Measurements from ENCODE around the gene MTHFD1. TPM values are rescaled to one million over a fixed set of nuclear protein-coding genes. Genes with fewer than 3 reads are reported as not detected.

MTHFD1 gene
- polyA plus RNA-seq, 1 experiment: 30.7 TPM

DNA sequence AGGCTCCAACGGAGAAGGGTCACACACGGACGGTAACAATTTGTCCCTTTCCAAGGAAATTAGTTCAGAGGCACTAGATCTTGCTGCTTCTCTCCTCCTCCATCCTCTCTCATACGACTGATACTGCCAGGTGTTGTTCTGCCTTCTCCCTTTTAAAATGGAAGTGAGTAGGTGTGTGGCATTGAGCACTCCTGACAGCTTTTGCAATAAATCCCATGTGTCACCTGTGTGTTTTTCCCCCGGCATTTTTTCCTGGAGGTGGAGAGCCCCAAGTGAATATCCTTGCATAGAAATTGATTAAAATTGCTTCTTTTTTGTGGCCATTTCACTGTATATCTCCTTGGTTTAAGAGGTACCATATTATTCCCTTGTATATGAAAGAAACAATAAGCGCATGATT is 51.0 kb downstream of the MTHFD1 start:
- no peaks in the 10 kb centered on the region for H3K27me3 ChIP-seq (ENCODE audit: control insufficient read depth, insufficient read depth, low read length)
- TF ChIP-seq, protein P1, sequence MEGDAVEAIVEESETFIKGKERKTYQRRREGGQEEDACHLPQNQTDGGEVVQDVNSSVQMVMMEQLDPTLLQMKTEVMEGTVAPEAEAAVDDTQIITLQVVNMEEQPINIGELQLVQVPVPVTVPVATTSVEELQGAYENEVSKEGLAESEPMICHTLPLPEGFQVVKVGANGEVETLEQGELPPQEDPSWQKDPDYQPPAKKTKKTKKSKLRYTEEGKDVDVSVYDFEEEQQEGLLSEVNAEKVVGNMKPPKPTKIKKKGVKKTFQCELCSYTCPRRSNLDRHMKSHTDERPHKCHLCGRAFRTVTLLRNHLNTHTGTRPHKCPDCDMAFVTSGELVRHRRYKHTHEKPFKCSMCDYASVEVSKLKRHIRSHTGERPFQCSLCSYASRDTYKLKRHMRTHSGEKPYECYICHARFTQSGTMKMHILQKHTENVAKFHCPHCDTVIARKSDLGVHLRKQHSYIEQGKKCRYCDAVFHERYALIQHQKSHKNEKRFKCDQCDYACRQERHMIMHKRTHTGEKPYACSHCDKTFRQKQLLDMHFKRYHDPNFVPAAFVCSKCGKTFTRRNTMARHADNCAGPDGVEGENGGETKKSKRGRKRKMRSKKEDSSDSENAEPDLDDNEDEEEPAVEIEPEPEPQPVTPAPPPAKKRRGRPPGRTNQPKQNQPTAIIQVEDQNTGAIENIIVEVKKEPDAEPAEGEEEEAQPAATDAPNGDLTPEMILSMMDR (IDR thresholded peaks at IDR 0.05; ENCODE audit: low read depth, low read length): no peak
- POLR2A ChIA-PET: interaction anchor here (0.6 kb wide), 1 partner anchor 18 kb away, joined by 4 read pairs; no protein-coding TSS in a partner anchor
- H3K4me3 ChIP-seq (ENCODE audit: low read depth, low read length): no peak overlapping the region
- H3K9me3 ChIP-seq (ENCODE audit: control insufficient read depth, insufficient read depth, low read length): no peaks in the 10 kb centered on the region
- H3K27ac ChIP-seq (ENCODE audit: low read depth, low read length): peak overlapping the region; percentile 75
- no peak for DNase-seq (ENCODE audit: low read depth, low spot score)
- CTCF ChIA-PET: interaction anchor here (0.6 to 1.8 kb wide), 6 partner anchors 9 to 430 kb away, joined by 3 to 15 read pairs (median 4); no protein-coding TSS in a partner anchor

DNA sequence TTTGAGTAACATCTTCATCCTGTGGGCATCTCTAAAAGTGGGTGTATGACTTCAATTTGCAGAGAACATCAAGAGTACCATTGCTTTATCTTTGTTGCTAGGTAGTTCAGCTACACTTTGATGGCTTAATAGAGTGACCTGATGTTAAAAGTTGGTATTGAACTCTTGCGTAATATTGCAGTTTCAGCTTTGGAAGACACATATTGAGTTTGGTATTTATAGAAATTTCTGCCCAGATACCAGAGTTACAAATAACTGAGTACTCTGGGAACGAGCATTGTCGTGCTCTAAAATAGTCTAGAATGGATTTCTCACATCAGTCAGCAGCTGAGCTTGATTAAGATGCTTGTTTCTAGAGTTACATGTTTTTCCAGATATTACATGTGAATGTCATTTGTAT is 52.3 kb downstream of the MTHFD1 start:
- Histone ChIP-seq H3K27me3 (ENCODE audit: control insufficient read depth, insufficient read depth, low read length) (no peaks in the 10 kb centered on the region), H3K27ac (ENCODE audit: low read depth, low read length) (no peak overlapping the region), H3K4me3 (ENCODE audit: low read depth, low read length) (no peak overlapping the region), H3K9me3 (ENCODE audit: control insufficient read depth, insufficient read depth, low read length) (no peaks in the 10 kb centered on the region)
- DNase-seq (ENCODE audit: low read depth, low spot score): no peak
- CTCF ChIA-PET: interaction anchor here (1.0 to 1.8 kb wide), 2 partner anchors 10 to 96 kb away, joined by 3 to 15 read pairs; no protein-coding TSS in a partner anchor
- TF ChIP-seq, protein P1 (IDR thresholded peaks at IDR 0.05; ENCODE audit: low read depth, low read length): no peak
- POLR2A ChIA-PET: no interaction called here

DNA sequence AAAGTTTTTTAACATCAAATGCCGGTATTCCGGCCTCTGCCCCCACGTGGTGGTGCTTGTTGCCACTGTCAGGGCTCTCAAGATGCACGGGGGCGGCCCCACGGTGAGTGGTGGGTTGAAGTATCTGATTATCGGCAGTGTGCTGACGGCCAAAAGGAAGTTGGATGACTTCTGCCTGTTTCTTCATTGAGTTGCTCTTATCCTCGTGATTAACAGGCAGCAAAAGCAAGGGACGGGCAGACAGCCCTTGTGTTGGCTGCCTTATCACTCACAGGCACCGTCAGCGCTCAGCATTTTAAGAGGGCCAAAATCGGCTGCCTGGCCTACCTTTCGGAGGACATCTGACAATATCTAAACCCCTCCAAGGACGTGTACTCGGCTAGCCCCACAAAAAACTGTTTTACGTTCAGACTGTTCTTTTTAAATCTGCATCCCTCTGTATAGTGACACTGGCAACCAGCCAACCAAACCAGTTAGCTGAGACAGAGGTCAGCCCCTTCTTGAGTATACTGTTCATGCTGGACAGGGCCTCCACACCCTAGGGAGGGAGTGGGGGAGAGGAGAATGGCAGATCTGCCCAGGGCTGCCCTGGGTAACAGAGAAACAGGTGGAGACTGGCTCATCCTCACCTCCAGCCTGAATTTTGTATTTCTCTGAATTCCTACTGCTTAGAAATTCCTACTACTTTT is 54.3 kb downstream of the MTHFD1 start:
- no peak overlapping the region for H3K27ac ChIP-seq (ENCODE audit: low read depth, low read length)
- DNase-seq (ENCODE audit: low read depth, low spot score): no peak
- POLR2A ChIA-PET: no interaction called here

DNA sequence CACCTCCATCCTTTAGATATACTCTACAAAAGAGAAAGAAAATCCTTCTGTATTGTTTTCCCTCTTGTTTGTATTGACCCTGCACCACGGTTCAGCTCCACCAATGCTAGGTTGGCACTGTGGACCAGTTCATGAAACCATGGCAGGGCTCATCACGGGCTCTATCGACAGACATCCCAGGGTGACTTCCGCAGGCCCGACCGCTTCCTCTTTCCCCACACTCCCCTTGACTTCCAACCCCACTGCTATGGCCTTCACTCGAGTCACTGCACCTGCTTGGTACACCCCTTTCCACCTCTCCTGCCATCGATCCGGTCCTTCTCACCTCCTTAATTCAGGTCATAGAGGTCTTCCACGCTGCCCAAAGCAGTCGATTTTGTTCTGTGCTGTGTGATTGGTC is 56.0 kb downstream of the MTHFD1 start:
- POLR2A ChIA-PET: no interaction called here
- Histone ChIP-seq H3K27me3 (ENCODE audit: control insufficient read depth, insufficient read depth, low read length) (no peaks in the 10 kb centered on the region), H3K27ac (ENCODE audit: low read depth, low read length) (no peak overlapping the region), H3K4me3 (ENCODE audit: low read depth, low read length) (no peak overlapping the region), H3K9me3 (ENCODE audit: control insufficient read depth, insufficient read depth, low read length) (no peaks in the 10 kb centered on the region)
- CTCF ChIA-PET: interaction anchor here (0.9 to 2.6 kb wide), 2 partner anchors 12 to 14 kb away, joined by 3 to 17 read pairs; no protein-coding TSS in a partner anchor
- no peak for DNase-seq (ENCODE audit: low read depth, low spot score)
- TF ChIP-seq, protein P1 (IDR thresholded peaks at IDR 0.05; ENCODE audit: low read depth, low read length): no peak

More for the DNA sequence above, 54.3 kb downstream of the MTHFD1 start:
- no peaks in the 10 kb centered on the region for H3K27me3 ChIP-seq (ENCODE audit: control insufficient read depth, insufficient read depth, low read length)
- no peaks in the 10 kb centered on the region for H3K9me3 ChIP-seq (ENCODE audit: control insufficient read depth, insufficient read depth, low read length)
- TF ChIP-seq, protein P1 (IDR thresholded peaks at IDR 0.05; ENCODE audit: low read depth, low read length): no peak
- H3K4me3 ChIP-seq (ENCODE audit: low read depth, low read length): no peak overlapping the region
- CTCF ChIA-PET: interaction anchor here (1.8 kb wide), 1 partner anchor 12 kb away, joined by 6 read pairs; no protein-coding TSS in a partner anchor

Data from AG04450 (cell line).